ENCODE measurements around the gene KREMEN2. TPM values are rescaled to one million over a fixed set of nuclear protein-coding genes. Genes with fewer than 3 reads are reported as not detected.

The KREMEN2 gene
- total and polyA plus RNA-seq, 2 of the 13 experiments (the other 11 are each of a cell fraction or from before 2014, with no cell fraction given): 0.48 to 1.2 TPM

GRCh38 chr16:2915196-2915929 lies 48.7 kb upstream of the KREMEN2 start:
- Histone ChIP-seq H3K9ac (ENCODE audit: insufficient read depth, low read depth, low read length) (no peak overlapping the region), H2AFZ (ENCODE audit: low read length) (no peak overlapping the region), H3K9me3 (ENCODE audit: low read length) (no peaks in the 10 kb centered on the region), H3K27ac (ENCODE audit: extremely low read length, insufficient read depth, low read length) (no peak overlapping the region), H3K36me3 (replicated peaks in 1 of 2; ENCODE audit: control insufficient read depth in 1 of 2, insufficient read depth in 2 of 2, low read length in 2 of 2) (peaks cover 3% of the 10 kb centered on the region in 2 experiments; a peak in 3 of 5 replicates), H3K79me2 (ENCODE audit: insufficient read depth, low read length) (peaks cover 7% of the 10 kb centered on the region), H4K20me1 (ENCODE audit: insufficient read depth, low read length) (no peaks in the 10 kb centered on the region), H3K4me3 (replicated peaks in 1 of 3; ENCODE audit: insufficient read depth in 1 of 3, low read depth in 2 of 3, low read length in 3 of 3) (no peak overlapping the region), H3K4me2 (ENCODE audit: low read depth, low read length) (no peak overlapping the region), H3K27me3 (ENCODE audit: control insufficient read depth in 1 of 2, insufficient read depth in 2 of 2, low read length in 2 of 2) (no peaks in the 10 kb centered on the region; a peak in 1 of 5 replicates), H3K4me1 (ENCODE audit: insufficient read depth, low read length) (peaks cover 18% of the 10 kb centered on the region)
- TF ChIP-seq MAFK (conservative IDR thresholded peaks at IDR 0.05 in 1 of 2, IDR thresholded peaks at IDR 0.05 in 1 of 2; ENCODE audit: low read length in 2 of 2): peak; percentile 49 to 62
- no peak for TF ChIP-seq PHF8 (CRISPR knock-in tag; IDR thresholded peaks at IDR 0.05)
- no peak for TF ChIP-seq PRPF4 (IDR thresholded peaks at IDR 0.05; ENCODE audit: low read depth, low read length, poor library complexity, severe bottlenecking)
- peak; percentile 39; the same call in 1 of the 2 replicates for TF ChIP-seq NFE2L2 (IDR thresholded peaks at IDR 0.05; ENCODE audit: low read length)
- TF ChIP-seq MAFF (IDR thresholded peaks at IDR 0.05; ENCODE audit: low read depth, low read length): peak; percentile 63
- TF ChIP-seq ZBTB46 (CRISPR knock-in tag; IDR thresholded peaks at IDR 0.05; ENCODE audit: borderline replicate concordance): no peak
- no TSS peak for BruUV-seq (replicated peaks)
- no peak for FAIRE-seq
- no peak for ATAC-seq
- in situ Hi-C loops (cut with HindIII; ENCODE audit: extremely low pct_ligation_motif_present, low pct_unique_long_range_greater_than_20kb) (no loop called here), intact Hi-C loops (cut with micrococcal nuclease; ENCODE audit: unreplicated experiment) (no loop called here)
- CTCF ChIA-PET (ENCODE audit: low intra/inter-chr PET ratio, low total read pairs): interaction anchor here (0.8 kb wide), 1 partner anchor 11 kb away, joined by 3 read pairs; no protein-coding TSS in a partner anchor
- DNase-seq (ENCODE audit: low spot score): no peak
- WGBS (ENCODE audit: low lambda C conversion rate): 98% methylated on average over 13 of the region's 13 CpGs
- POLR2A ChIA-PET: interaction anchor here (0.9 to 1.5 kb wide), 2 partner anchors 9 to 47 kb away, joined by 3 to 6 read pairs; no protein-coding TSS in a partner anchor

Measured in HepG2 (cell line).